GM18873 (cell line): Measurements from ENCODE around the gene PCP2.
A peak's percentile ranks its signal among the peaks of the same experiment; 100 is the strongest.

Source experiments
- ATAC-seq: cut with Tn5 transposase; IDR thresholded peaks from one replicate; pipeline ENCODE4 v1.9.1; 2021; ENCODE audit warnings: mild to moderate bottlenecking, moderate library complexity, moderate number of reproducible peaks; ENCODE audit not compliant: unreplicated experiment, low FRiP score

Gene PCP2

DNA sequence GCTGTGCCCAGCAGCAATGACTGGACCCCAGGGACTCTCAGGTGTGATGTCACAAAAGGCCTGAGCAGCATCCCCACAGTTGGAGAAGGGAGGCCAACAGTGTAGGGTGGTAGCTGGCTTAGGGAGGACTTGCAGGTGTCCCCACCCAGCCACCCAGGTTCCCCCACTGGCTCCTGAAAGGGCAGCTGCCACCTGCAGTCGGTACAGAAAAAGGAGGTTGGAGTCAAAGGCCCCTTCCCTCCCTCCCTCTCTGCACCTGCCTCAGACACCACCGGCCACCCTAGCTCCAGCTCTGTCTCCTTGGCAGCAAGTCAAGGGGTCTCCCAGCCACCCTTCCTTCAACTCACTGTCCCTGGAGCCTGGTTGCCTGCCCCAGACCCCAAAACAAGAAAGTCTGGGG is at the start of gene PCP2:
PCP2 (minus strand) TSS at position 22 of the 400 bp plus-strand sequence. CDS start 262 bp downstream, outside the sequence.
- no peak for ATAC-seq

DNA sequence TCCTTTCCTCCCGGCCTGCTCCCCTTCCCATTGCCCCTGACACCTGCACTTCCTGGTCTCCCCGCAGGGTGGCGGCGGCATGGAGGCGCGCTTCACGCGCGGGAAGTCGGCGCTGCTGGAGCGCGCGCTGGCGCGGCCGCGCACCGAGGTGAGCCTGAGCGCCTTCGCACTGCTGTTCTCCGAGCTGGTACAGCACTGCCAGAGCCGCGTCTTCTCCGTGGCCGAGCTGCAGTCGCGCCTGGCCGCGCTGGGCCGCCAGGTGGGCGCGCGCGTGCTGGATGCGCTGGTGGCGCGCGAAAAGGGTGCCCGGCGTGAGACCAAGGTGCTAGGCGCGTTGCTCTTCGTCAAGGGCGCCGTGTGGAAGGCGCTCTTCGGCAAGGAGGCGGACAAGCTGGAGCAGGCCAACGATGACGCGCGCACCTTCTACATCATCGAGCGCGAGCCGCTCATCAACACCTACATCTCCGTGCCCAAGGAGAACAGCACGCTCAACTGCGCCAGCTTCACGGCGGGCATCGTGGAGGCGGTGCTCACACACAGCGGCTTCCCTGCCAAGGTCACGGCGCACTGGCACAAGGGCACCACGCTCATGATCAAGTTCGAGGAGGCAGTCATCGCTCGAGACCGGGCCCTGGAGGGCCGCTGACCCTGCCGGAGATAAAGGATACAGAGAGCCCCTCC is 48.8 kb upstream of the PCP2 start:
- ATAC-seq: no peak

GRCh38 chr19:7681340-7682174 is 48.0 kb upstream of the PCP2 start:
- ATAC-seq: no peak

DNA sequence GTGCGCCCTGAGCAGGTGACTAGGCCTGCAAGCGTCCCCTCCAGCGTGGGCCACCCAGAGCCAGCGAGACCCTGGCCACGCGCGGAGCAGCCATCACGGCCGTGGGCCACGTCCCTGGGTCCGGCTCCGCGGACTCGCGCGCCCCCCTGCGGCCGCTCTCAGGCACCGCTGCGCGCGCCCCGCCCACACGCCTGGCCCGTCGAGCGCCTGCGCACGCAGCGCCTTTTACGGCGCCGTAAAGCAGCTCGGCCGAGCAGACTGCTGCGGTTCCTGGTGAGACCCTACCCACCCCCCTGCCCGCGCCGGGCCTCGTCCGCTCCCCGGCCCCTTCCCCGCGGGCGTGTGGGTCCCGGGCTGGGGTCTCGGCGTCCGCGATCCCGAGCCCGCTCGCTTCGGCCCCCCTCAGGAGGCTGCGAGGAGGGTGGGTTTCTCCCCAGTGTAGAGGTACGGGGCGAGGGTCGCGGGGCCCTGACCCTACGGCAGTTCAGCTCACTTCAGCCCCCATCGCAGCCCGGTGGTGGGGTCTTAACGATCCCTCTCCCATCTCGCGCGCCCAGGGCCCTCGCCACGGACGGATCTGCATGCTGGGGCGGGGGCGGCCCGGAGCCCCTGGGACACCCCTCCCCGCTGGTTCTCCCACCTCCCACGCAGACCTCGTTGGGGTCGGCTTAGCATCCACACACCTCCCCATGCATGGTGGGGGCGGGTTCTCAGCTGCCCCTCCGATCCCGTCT is 47.3 kb upstream of the PCP2 start, which contains the start of gene TRAPPC5:
TRAPPC5 (plus strand) TSS at position 228 of the 734 bp plus-strand sequence. CDS start 1,421 bp downstream, outside the sequence.
- ATAC-seq: peak; percentile 46

DNA sequence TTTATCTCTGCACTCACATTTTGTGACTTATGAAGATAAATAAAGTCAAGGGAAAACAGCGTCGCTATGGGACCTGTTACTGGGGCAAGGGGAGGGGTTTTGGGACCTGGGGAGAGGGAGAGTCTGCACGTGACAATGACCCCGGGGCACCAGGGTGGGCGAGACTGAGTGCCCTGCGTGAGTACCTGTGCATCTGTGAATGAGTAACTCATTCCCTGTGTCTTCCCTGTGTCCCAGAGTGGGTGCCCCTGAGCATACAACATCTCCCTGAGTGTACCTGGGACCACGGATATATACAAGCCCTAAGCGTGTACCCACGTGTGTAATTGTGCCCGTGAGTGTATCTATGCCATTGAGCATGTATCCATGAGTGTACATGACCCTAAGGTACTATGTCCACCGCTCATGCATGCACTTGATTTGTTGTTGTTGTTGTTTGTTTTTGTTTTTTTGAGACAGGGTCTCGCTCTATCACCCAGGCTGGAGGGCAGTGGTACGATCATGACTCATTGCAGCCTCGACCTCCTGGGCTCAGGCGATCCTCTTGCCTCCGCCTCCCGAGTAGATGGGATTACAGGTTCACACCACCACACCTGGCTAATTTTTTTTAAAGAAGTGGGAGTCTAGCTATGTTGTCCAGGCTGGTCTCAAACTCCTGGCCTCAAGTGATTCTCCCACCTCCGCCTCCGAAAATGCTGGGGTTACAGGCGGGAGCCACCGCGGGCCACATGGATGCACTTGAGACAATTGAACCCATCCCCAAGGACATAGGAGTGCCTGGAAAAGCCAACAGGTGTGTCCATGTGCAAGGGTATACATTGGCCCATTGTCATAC is 46.5 kb upstream of the PCP2 start:
- peak; percentile 5 for ATAC-seq

DNA sequence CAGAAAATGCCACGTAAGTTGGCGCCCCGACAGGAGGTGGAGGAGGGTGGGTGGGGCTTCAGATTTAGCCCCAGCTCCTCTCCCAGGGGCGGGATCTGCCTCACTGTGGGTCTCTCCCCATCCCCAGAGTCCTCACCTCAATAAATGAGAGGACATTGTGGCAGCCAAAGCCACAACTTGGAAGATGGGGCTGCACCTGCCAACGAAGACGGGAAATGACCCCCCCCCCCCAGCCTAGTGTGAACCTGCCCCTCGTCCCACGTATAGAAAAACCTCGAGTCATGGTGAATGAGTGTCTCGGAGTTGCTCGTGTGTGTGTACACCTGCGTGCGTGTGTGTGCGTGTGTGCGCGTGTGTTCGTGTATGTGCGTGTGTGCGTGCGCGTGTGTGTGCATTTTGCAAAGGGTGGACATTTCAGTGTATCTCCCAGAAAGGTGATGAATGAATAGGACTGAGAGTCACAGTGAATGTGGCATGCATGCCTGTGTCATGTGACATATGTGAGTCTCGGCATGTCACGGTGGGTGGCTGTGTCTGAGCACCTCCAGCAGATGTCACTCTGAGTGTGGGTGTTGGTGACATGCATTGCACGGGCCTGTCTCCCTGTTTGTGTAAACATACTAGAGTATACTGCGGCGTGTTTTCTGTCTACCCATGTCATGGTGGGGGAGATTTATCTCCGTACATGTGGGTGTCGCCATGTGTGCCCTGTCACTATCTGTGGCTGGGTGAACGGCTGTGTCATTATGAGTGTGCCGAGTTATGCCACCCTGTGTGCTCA is 45.6 kb upstream of the PCP2 start:
- ATAC-seq: no peak

DNA sequence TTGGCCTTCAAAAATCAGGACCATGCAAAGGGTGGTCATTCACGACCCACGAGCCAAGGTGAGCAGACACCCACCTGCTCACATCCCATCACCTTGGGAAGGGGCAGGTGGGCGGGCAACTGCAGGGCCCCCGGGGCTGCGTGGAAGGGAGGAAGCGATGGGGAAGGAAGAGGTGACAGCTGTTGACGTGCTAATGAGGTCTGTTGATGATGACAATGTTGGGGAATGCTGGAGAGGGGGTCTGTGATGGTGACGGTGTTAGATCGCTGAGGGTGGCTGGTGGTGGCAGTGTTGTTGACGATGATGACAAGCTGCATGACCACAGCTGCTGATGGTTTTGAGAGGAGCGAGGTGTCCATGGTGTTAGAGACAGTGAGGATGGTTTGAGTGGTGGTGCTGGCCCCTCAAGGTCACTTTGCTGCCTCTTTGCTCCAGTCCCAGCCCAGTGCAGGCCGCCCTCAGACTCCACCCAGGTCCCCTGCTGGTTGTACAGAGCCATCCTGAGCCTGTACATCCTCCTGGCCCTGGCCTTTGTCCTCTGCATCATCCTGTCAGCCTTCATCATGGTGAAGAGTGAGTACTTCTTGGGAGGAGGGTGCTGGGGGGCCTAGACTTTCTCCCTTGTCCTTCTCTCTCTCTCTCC is 44.3 kb upstream of the PCP2 start:
- ATAC-seq: no peak

GRCh38 chr19:7676854-7677253 is 43.3 kb upstream of the PCP2 start, which contains the start of gene MCEMP1:
MCEMP1 (plus strand) TSS chr19:7677090; CDS start chr19:7677121, 31 bp downstream.
- no peak for ATAC-seq

DNA sequence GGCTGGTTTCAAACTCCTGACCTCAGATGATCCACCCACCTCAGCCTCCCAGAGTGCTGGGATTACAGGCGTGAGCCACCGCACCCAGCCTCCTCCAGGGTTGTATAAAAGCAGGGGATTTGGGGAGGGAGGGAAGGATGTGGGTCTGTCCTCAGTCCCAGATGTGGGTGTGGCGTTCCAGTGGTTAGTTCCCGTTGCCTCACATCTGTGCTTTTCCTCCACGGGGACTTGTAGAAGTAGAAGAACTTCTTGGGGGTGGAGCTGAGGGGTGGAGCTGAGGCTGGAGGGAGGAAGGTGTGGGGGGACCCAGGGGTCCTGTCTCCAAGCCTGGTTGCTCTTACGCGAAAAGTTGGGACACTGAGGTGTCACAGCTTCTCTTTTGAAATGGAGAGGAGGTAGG is 42.9 kb upstream of the PCP2 start:
- no peak for ATAC-seq

- ATAC-seq: no peak
Observed at GRCh38 chr19:7674010-7675005, 40.8 kb upstream of the PCP2 start.

GRCh38 chr19:7672522-7672921 is 39.0 kb upstream of the PCP2 start:
- no peak for ATAC-seq

- no peak for ATAC-seq
Observed at GRCh38 chr19:7670790-7671189, 37.3 kb upstream of the PCP2 start.

DNA sequence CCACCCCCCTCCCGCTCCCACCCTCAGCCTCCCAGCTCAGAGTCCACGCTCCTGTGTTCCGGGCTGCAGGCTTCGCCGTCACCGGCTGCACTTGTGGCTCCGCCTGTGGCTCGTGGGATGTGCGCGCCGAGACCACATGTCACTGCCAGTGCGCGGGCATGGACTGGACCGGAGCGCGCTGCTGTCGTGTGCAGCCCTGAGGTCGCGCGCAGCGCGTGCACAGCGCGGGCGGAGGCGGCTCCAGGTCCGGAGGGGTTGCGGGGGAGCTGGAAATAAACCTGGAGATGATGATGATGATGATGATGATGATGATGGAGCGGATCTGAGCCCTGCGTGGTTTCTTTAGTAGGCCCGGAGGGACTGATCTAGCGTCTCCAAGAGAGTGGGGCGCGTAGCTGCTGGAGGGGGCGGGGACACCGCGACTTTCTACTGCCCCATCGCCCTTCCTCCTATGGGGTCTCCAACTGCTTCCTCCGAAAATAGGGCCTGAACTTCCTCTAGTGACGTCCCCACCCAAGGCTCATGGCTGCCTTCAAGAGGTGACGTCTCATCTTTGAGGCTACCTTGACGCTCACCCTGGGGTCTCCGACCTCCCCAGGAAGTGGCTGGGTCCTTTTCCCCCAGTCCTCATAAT is 36.7 kb upstream of the PCP2 start:
- ATAC-seq: no peak

- no peak for ATAC-seq
Observed at GRCh38 chr19:7669641-7670040, 36.1 kb upstream of the PCP2 start.

GRCh38 chr19:7668842-7669241 is 35.3 kb upstream of the PCP2 start, which contains the start of gene RETN:
RETN (plus strand) TSS chr19:7669049; CDS start chr19:7669327, 278 bp downstream.
- no peak for ATAC-seq

DNA sequence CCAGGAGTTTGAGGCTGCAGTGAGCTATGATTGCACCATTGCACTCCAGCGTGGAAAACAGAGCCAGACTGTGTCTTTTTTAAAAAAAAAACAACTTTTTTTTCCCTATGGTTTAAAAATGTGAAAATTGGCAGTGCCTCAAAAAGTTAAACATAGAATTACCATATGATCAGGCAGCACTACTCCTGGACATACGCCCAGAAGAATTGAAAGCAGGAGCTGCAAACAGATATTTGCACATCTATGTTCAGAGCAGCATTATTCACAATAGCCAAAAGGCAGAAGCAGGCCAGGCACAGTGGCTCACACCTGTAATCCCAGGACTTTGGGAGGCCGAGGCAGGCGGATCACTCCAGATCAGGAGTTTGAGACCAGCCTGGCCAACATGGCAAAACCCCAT is 31.6 kb upstream of the PCP2 start:
- no peak for ATAC-seq

GRCh38 chr19:7663706-7664105 is 30.2 kb upstream of the PCP2 start:
- ATAC-seq: no peak
